Metanephros (tissue), 1 donor: ENCODE data around the gene U2AF1. TPM values are rescaled to one million over a fixed set of nuclear protein-coding genes. Genes with fewer than 3 reads are reported as not detected.

Source experiments
- total RNA-seq: library from RNA; depleted of rRNA; stranded (reverse); fragments of >200 nt; gene quantifications from one replicate; pipeline ENCODE4 v1.2.3, GENCODE V29; 2014

Gene U2AF1
- total RNA-seq, result 50.9 TPM

GRCh38 chr21:43106965-43107793 is at the start of gene U2AF1:
TSS of gene U2AF1 (minus strand) at chr21:43107570. CDS start at chr21:43107494, 76 bp downstream.

GRCh38 chr21:43075170-43076022 is 32.0 kb downstream of the U2AF1 start, which contains the start of gene CBS:
TSS of gene CBS (minus strand) at chr21:43075835. CDS start at chr21:43072193, 3,642 bp downstream.

Other genes starting within 250 kb of the U2AF1 start
- gene WDR4, start 228.0 kb downstream of the U2AF1 start, total RNA-seq, result 17.9 TPM
- gene NDUFV3, start 214.3 kb downstream of the U2AF1 start, total RNA-seq, result 47.3 TPM
- 0.18 TPM for gene ERVH48-1, start 181.9 kb downstream of the U2AF1 start, total RNA-seq
- gene PKNOX1, start 133.0 kb downstream of the U2AF1 start, total RNA-seq, result 27.4 TPM
- gene CBS, start 31.7 kb downstream of the U2AF1 start, total RNA-seq, result 12.9 TPM
- gene CRYAA, start 61.4 kb upstream of the U2AF1 start, total RNA-seq, result not detected